Thymus (tissue), 14 donors: ENCODE measurements around the gene PON2. TPM values are rescaled to one million over a fixed set of nuclear protein-coding genes. Genes with fewer than 3 reads are reported as not detected.

Experiments
- DNase-seq, 9 donors: peaks; one replicate each; pipeline ENCODE4 v3.0.0-alpha.2; 2013; ENCODE audit warnings: low spot score in 9 of 9, low read depth in 6 of 9, missing footprints in 1 of 9
- H3K27ac ChIP-seq, 2 donors: one replicate each; pipeline ENCODE4 v1.5.1; 2013; ENCODE audit warnings: control low read depth in 1 of 2, low read depth in 1 of 2, low read length in 1 of 2, mild to moderate bottlenecking in 1 of 2, moderate library complexity in 1 of 2
- H3K27me3 ChIP-seq, 2 donors: one replicate each; pipeline ENCODE4 v1.5.1; 2013; ENCODE audit warnings: low read length in 1 of 2; ENCODE audit not compliant: control insufficient read depth in 2 of 2, insufficient read depth in 1 of 2
- H3K36me3 ChIP-seq, 2 donors: one replicate each; pipeline ENCODE4 v1.5.1; 2013; ENCODE audit warnings: low read length in 1 of 2, mild to moderate bottlenecking in 1 of 2, moderate library complexity in 1 of 2; ENCODE audit not compliant: control insufficient read depth in 2 of 2, insufficient read depth in 2 of 2
- H3K4me1 ChIP-seq, 2 donors: one replicate each; pipeline ENCODE4 v1.5.1; 2013; ENCODE audit warnings: low read length in 2 of 2; ENCODE audit not compliant: control insufficient read depth in 2 of 2, insufficient read depth in 2 of 2
- H3K4me3 ChIP-seq, 2 donors: one replicate each; pipeline ENCODE4 v1.5.1; 2013; ENCODE audit warnings: low read length in 2 of 2, control low read depth in 1 of 2, mild to moderate bottlenecking in 1 of 2
- H3K9me3 ChIP-seq, 2 donors: one replicate each; pipeline ENCODE4 v1.5.1; 2013; ENCODE audit warnings: low read length in 1 of 2, mild to moderate bottlenecking in 1 of 2; ENCODE audit not compliant: control insufficient read depth in 2 of 2, insufficient read depth in 1 of 2
- WGBS: extraction: QIAGEN DNeasy Blood & Tissue Kit; methylation state at CpG from one replicate; pipeline ENCODE4 v1.1.7; 2013; 5-methylcytosine and 5-hydroxymethylcytosine counted together
- long read RNA-seq, 10 donors: transcript quantifications; one replicate each; lab custom pipeline, GENCODE V29; 2026
- polyA plus RNA-seq: library from polyadenylated mRNA; stranded (reverse); fragments of 200-250 nt; gene quantifications from one replicate; pipeline ENCODE4 v1.2.3, GENCODE V29; 2013
- total RNA-seq: library from RNA; stranded (reverse); fragments of 120-200 nt; gene quantifications from one replicate; pipeline ENCODE4 v1.2.4, GENCODE V29; 2013
- donor health status: healthy.

Gene PON2
- total RNA-seq (21.6 TPM), polyA plus RNA-seq (59.0 TPM)
- long read RNA-seq, donor 1, partial matches to known transcripts = 0 of 2 reads
- long read RNA-seq, donor 1, other reads (novel, unspliced or antisense) = 0 of 2 reads
- long read RNA-seq, donor 2 = 0 reads
- long read RNA-seq, donor 3, transcript PON2-218 (9 exons, 1,653 nt) = major isoform, 8 of 15 reads
- long read RNA-seq, donor 3, transcript PON2-215 (3 exons, 579 nt) = minor isoform, 5 of 15 reads
- long read RNA-seq, donor 3, partial matches to known transcripts = 0 of 15 reads
- long read RNA-seq, donor 3, other reads (novel, unspliced or antisense) = 0 of 15 reads
- long read RNA-seq, donor 4, partial matches to known transcripts = 0 of 8 reads
- long read RNA-seq, donor 4, other reads (novel, unspliced or antisense) = 0 of 8 reads
- long read RNA-seq, donor 5, transcript PON2-215 (3 exons, 579 nt) = minor isoform, 6 of 45 reads
- long read RNA-seq, donor 5, transcript PON2-218 (9 exons, 1,653 nt) = major isoform, 15 of 45 reads
- long read RNA-seq, donor 5, partial matches to known transcripts = 21 of 45 reads
- long read RNA-seq, donor 5, other reads (novel, unspliced or antisense) = 0 of 45 reads
- long read RNA-seq, donor 6, transcript PON2-218 (9 exons, 1,653 nt) = major isoform, 5 of 14 reads
- long read RNA-seq, donor 6, partial matches to known transcripts = 6 of 14 reads
- long read RNA-seq, donor 6, other reads (novel, unspliced or antisense) = 0 of 14 reads
- long read RNA-seq, donor 7, partial matches to known transcripts = 0 of 9 reads
- long read RNA-seq, donor 7, other reads (novel, unspliced or antisense) = 0 of 9 reads
- long read RNA-seq, donor 8, partial matches to known transcripts = 0 of 1 reads
- long read RNA-seq, donor 8, other reads (novel, unspliced or antisense) = 0 of 1 reads
- long read RNA-seq, donor 9, partial matches to known transcripts = 0 of 4 reads
- long read RNA-seq, donor 9, other reads (novel, unspliced or antisense) = 0 of 4 reads
- long read RNA-seq, donor 10, transcript PON2-218 (9 exons, 1,653 nt) = major isoform, 5 of 5 reads
- long read RNA-seq, donor 10, partial matches to known transcripts = 0 of 5 reads
- long read RNA-seq, donor 10, other reads (novel, unspliced or antisense) = 0 of 5 reads

DNA sequence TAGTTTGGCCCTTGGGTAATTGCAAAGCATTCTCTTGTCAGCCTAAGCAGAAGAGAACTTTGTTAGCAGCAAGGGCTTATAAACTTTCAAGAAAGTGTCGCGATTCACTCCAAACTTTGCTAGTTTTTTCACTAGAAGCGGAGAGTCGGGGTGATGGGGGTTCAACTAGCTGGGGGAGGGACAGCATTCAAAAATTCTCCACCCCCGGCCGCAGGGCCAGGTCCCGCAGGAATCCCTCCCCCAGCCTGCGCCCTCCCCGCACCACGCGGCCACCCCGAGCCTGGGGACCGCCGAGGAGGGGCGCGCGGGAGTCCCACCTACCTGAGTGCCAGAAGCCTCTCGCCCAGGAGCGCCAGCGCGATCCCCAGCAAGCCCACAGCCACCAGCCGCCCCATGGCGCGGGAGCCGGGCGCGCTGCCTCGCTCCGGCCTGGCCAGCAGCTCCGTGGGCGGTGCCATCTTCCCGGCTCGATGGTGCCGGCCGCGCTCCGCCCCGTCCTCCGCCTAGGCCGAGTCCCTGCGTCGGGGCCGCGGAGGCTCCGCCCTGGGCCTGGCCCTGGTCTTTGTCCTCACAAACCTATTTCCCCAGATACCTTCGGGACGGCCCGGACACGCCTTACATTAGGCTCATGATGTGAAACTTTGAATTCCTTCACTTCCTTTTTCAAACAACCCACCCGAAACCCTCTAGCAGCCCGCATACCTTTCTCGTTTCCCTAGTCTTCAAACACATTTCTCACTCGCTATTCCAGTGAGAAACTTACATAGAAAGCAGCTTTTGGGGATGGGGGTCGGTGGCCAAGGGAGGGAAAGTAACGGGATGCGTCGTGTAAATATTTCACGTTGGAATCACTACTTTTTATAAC, at the start of gene PON2:
Gene PON2 (minus strand): TSS at position 472 of the 865 bp plus-strand sequence. CDS start 77 bp downstream, at position 395.
- H3K4me3 ChIP-seq = peak within 1 kb of the TSS; percentile 50 to 83
- H3K9me3 ChIP-seq = no peaks in the 10 kb centered on the region
- DNase-seq = peak; percentile 19 to 69 (median 41)
- peaks cover 4 to 6% of the 10 kb centered on the region in 2 donors for H3K4me1 ChIP-seq
- H3K36me3 ChIP-seq = no peaks in the 10 kb centered on the region
- WGBS = 1% methylated on average over 58 of the region's 58 CpGs
- H3K27me3 ChIP-seq = no peaks in the 10 kb centered on the region
- H3K27ac ChIP-seq = peak within 1 kb of the TSS; percentile 70 to 86

DNA sequence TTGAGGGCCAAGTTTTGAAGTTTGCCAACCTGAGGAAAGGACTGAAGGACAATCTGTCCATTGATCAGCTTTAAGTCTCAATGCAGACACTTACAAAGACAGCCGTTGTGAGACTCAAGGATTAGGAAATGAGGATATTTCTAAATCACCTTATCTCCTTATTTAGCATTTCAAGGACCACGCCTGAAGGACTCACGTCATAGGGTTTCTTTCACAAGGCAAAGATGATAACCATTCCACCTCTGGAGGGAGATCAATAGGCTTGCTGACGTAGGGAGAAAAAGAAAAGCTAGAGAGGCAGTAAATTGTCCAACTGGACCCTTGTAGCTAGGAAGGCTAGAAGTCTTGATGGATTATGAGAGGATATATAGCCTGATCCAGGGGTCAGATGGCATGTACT, 47.6 kb upstream of the PON2 start:
- H3K36me3 ChIP-seq = no peaks in the 10 kb centered on the region
- WGBS = 95% methylated on average over 4 of the region's 4 CpGs
- H3K27me3 ChIP-seq = no peaks in the 10 kb centered on the region
- no peak overlapping the region for H3K4me3 ChIP-seq
- no peaks in the 10 kb centered on the region for H3K9me3 ChIP-seq
- no peak overlapping the region for H3K27ac ChIP-seq
- H3K4me1 ChIP-seq = peaks cover 0 to 5% of the 10 kb centered on the region in 2 donors
- DNase-seq = no peak

DNA sequence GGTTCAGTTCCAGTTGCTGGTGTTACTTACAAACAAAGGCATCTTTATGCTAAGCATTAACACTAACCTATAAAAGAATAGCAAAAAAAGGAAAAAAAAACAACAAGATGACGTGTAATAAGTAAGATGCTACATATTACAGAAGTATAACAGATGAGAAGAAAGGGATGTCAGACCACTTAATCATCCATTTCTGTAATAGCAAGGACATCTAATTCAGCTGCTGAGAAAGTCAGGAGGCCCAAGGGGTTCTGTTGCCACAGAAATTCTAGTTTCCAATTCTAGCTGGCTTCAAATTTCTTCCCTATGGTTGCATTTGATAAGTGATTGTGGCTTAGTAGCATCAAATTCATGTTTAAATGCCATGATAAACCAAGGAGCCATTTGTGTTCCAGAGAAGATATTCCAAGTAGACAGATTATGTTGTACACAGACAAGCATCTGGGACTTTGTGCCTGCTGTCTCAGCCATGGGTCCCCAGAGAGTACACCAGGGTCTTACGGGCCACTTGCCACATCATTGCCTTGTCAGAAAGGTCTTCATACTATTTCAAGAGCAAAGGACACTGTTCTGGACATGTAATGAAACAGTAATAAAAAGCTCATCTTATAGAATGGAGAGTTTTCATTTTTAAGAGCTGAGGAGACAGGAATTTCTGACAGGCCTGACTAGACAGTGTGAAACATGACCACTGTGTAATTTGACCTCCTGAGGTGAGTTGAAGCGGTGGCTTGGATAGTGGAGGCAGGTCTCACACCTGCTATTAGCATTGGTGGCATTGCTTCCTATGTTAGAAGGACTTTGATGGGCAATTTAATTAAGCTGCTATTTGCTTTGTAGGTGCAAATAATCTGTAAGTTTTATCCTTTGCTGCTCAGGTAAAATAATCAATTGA, 46.7 kb upstream of the PON2 start:
- H3K36me3 ChIP-seq = no peaks in the 10 kb centered on the region
- 95% methylated on average over 3 of the region's 3 CpGs for WGBS
- H3K27ac ChIP-seq = no peak overlapping the region

DNA sequence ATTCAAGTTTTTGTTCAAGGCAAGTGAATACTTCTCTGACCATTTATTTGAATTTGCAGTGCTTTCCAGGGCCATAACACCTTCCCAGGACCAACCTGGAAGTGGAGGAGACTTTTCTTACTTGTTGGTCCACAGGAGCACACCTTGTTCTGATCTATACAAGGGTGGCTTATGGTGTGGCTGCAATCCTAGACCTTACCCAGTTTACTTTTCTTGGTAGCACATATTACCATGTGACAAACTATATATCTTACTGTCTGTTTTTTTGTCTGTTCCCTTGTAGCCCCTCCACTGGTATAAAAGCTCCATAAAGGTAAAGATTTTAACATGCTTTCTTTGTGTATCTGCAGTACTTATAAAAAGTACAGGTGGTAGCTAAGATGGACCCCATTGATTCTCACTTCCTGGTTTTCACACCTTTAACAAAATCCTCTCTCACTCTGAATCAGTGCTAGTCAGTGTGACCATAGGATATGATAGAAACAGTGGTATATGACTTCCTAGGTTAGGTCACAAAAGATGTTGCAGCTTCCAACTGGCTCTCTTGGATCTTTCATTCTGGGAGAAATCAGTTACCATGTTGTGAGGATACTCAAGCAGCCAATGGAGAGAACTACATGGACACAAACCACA, 45.3 kb upstream of the PON2 start:
- H3K4me1 ChIP-seq = peaks cover 0 to 8% of the 10 kb centered on the region in 2 donors
- no peak overlapping the region for H3K27ac ChIP-seq
- no peak overlapping the region for H3K4me3 ChIP-seq
- no peaks in the 10 kb centered on the region for H3K36me3 ChIP-seq
- no peak for DNase-seq
- no peaks in the 10 kb centered on the region for H3K27me3 ChIP-seq
- no peaks in the 10 kb centered on the region for H3K9me3 ChIP-seq

More for the DNA sequence above, 46.7 kb upstream of the PON2 start:
- DNase-seq = no peak
- H3K4me1 ChIP-seq = peaks cover 0 to 6% of the 10 kb centered on the region in 2 donors
- H3K27me3 ChIP-seq = no peaks in the 10 kb centered on the region
- H3K4me3 ChIP-seq = no peak overlapping the region
- H3K9me3 ChIP-seq = no peaks in the 10 kb centered on the region

DNA sequence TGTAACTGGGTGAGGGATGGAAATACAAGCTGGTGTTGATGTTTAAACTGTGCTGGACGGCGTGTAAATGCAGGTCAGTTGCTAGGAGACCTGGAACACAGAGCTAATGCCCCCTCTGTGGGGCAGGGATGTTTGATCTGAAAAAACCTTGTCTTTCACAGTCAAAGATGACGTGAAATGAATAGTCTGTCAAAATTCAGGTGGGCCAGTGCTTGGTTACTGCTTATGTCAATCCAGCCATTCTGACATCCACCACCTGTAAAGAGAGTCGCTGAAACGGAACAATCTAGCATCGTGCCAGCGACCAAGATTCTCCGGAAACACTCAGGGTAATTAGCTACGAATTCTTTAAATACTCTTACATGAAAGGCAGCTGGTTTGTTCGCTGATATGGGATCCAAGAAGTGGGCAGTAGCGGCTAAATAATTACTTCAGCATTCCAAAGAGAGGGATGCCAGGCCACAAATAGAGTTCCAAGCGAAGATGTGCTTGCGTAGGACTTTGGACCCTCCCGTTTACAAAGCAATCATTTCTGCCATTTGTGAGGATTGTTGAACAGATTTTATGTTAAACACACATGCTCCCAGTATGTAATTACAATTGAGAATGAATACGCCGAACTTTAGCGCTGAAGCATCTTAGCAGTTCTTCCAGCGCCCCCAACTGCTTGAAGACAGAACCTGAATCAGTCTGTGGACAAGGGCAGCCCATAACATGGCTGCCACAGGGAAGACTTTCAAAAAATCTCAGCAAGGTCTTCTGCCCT, 43.6 kb upstream of the PON2 start:
- DNase-seq = peak in 2 of 9 donors; percentile 19 to 37
- peaks cover 0 to 8% of the 10 kb centered on the region in 2 donors for H3K4me1 ChIP-seq
- no peak overlapping the region for H3K27ac ChIP-seq
- no peaks in the 10 kb centered on the region for H3K36me3 ChIP-seq
- H3K4me3 ChIP-seq = no peak overlapping the region
- no peaks in the 10 kb centered on the region for H3K9me3 ChIP-seq
- WGBS = 85% methylated on average over 18 of the region's 18 CpGs
- H3K27me3 ChIP-seq = no peaks in the 10 kb centered on the region

DNA sequence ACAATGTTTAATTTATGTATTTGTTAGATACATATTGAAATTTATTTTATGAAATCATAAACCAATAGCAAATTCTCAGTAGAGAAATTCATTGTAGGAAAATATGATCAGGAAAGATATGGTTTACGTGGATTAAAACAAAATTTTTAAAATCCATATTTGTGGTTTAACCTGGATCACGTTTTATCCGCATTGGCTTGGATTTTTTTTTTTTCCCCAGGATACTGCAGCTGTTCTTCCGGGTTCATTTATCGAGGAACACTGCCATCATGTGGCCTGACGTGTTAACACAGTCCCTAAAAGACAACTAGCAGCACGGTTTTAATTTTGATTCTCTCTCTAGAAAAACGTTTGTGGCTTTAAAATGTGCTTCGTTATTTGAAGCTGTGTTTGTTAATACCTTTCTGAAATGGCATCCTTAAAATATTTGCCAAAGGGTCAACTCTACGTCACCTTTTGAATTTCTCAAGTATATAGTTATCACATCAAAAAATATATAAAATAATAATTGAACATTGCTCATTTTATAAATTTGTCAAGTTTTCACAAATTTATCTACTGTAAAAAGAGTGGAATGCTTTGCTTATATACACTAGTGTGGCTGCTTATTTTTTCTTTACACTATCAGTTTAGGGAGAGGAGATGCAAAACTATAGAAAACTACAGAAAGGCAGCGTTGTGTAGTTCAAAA, 42.2 kb upstream of the PON2 start:
- no peaks in the 10 kb centered on the region for H3K36me3 ChIP-seq
- DNase-seq = peak in 7 of 9 donors; percentile 45 to 81 (median 66)
- no peaks in the 10 kb centered on the region for H3K9me3 ChIP-seq
- H3K27me3 ChIP-seq = no peaks in the 10 kb centered on the region
- no peak overlapping the region for H3K27ac ChIP-seq
- H3K4me1 ChIP-seq = peaks cover 0 to 11% of the 10 kb centered on the region in 2 donors
- 13% methylated on average over 11 of the region's 11 CpGs for WGBS
- H3K4me3 ChIP-seq = no peak overlapping the region
